GM12874 (cell line): ENCODE measurements around the gene RBM20.

ENCODE experiments used
- CTCF ChIP-seq: IDR thresholded peaks from 2 replicates; pipeline ENCODE4 v1.5.1; 2011; ENCODE audit warnings: low read depth, mild to moderate bottlenecking, control low read depth, low read length, moderate library complexity; ENCODE audit not compliant: insufficient read depth

The RBM20 gene

GRCh38 chr10:110880012-110880411 lies 235.9 kb downstream of the RBM20 start:
- no peak for TF ChIP-seq CTCF

- no peak for TF ChIP-seq CTCF
These were observed 237.1 kb downstream of the RBM20 start for GRCh38 chr10:110881247-110881646.

GRCh38 chr10:110881905-110882304 lies 237.8 kb downstream of the RBM20 start:
- TF ChIP-seq CTCF, result no peak

- no peak for TF ChIP-seq CTCF
These were observed 239.8 kb downstream of the RBM20 start for GRCh38 chr10:110883924-110884323.

GRCh38 chr10:110885932-110886674 lies 242.0 kb downstream of the RBM20 start:
- no peak for TF ChIP-seq CTCF

GRCh38 chr10:110887560-110887959 lies 243.4 kb downstream of the RBM20 start:
- no peak for TF ChIP-seq CTCF
